Spleen (tissue), 11 donors: ENCODE measurements around the gene CGRRF1. TPM values are rescaled to one million over a fixed set of nuclear protein-coding genes. Genes with fewer than 3 reads are reported as not detected.

Source experiments
- DNase-seq: peaks from one replicate; pipeline ENCODE4 v3.0.0-alpha.2; 2020
- H3K27ac ChIP-seq, 8 donors: fragments of 200-600 bp; sonication (generic) in 7 of 8; 1 replicate in 4 of 8; 2 replicates in 4 of 8; pipeline versions ENCODE4 v1.5.0 to v1.8.0; 2016 to 2021; ENCODE audit warnings: inconsistent platforms in 4 of 8, mild to moderate bottlenecking in 4 of 8, moderate library complexity in 1 of 8
- H3K27me3 ChIP-seq, 7 donors: fragments of 200-600 bp; sonication (generic) in 6 of 7; replicated peaks in 1 of 7; 1 replicate in 4 of 7; 2 replicates in 3 of 7; pipeline versions ENCODE4 v1.5.0 to v1.8.0; 2016 to 2021; ENCODE audit warnings: inconsistent platforms in 3 of 7, mild to moderate bottlenecking in 1 of 7
- H3K36me3 ChIP-seq, 6 donors: fragments of 200-600 bp; sonication (generic) in 5 of 6; 1 replicate in 4 of 6; 2 replicates in 2 of 6; pipeline versions ENCODE4 v1.5.0 to v1.8.0; 2016 to 2021; ENCODE audit warnings: inconsistent platforms in 2 of 6
- H3K4me1 ChIP-seq, 6 donors: fragments of 200-600 bp; sonication (generic) in 5 of 6; 1 replicate in 3 of 6; 2 replicates in 3 of 6; pipeline versions ENCODE4 v1.5.0 to v1.8.0; 2016 to 2021; ENCODE audit warnings: inconsistent platforms in 3 of 6
- H3K4me3 ChIP-seq, 8 donors: fragments of 200-600 bp; sonication (generic) in 7 of 8; 1 replicate in 4 of 8; 2 replicates in 4 of 8; pipeline versions ENCODE4 v1.5.0 to v1.8.0; 2016 to 2021; ENCODE audit warnings: inconsistent platforms in 4 of 8, mild to moderate bottlenecking in 4 of 8, moderate library complexity in 2 of 8
- H3K9me3 ChIP-seq, 8 donors: fragments of 200-600 bp; sonication (generic) in 7 of 8; 1 replicate in 4 of 8; 2 replicates in 4 of 8; pipeline versions ENCODE4 v1.5.0 to v1.8.0; 2016 to 2021; ENCODE audit warnings: inconsistent platforms in 4 of 8
- CTCF ChIP-seq, 11 experiments: fragments of 200-600 bp in 7 of 11; fragments of 450-650 bp in 4 of 11; sonication (generic) in 4 of 11; IDR thresholded peaks in 8 of 11; conservative IDR thresholded peaks in 3 of 11; 1 replicate in 7 of 11; 2 replicates in 4 of 11; pipeline versions ENCODE4 v1.4.0 to v1.8.0; 2016 to 2021; ENCODE audit warnings: antibody characterized with exemption in 11 of 11, inconsistent platforms in 4 of 11, mild to moderate bottlenecking in 1 of 11
- POLR2A ChIP-seq, 3 donors: fragments of 450-650 bp; IDR thresholded peaks; one replicate each; pipeline ENCODE4 v1.5.1; 2017; ENCODE audit warnings: antibody characterized with exemption in 3 of 3, mild to moderate bottlenecking in 1 of 3
- POLR2AphosphoS5 ChIP-seq, 3 donors: sonication (generic); formaldehyde crosslinking; IDR thresholded peaks; one replicate each; pipeline ENCODE4 v1.5.1; 2017; ENCODE audit warnings: antibody characterized with exemption in 3 of 3
- WGBS, 5 donors: extraction: QIAGEN DNeasy Blood & Tissue Kit in 3 of 5; methylation state at CpG; one replicate each; pipeline versions ENCODE4 v1.1.5 to v1.1.7; 2013 to 2018; 5-methylcytosine and 5-hydroxymethylcytosine counted together
- intact Hi-C: fragments of 100-400 bp; cut with DNase I; formaldehyde crosslinking; loops from one replicate; pipeline ENCODE4 v1.15.0; 2023; ENCODE audit warnings: low total_unique reads
- polyA plus RNA-seq, 3 donors: library from polyadenylated mRNA; stranded (reverse); fragments of 200-250 nt; gene quantifications; one replicate each; pipeline ENCODE4 v1.2.1, GENCODE V29; 2013
- total RNA-seq, 7 donors: library from RNA; depleted of rRNA in 3 of 7; stranded (reverse); fragments of >200 nt in 3 of 7; fragmentation: NEBNext Ultra II Directional in 4 of 7; extraction: Animal tissue kit (Norgen Biotek cat#: 25700) in 4 of 7; gene quantifications; one replicate each; pipeline versions ENCODE4 v1.1.0 to v1.2.1, GENCODE V29; 2016 to 2021
- donor health status: healthy with polysubstance abuse.
- donor health status: DM: no; HTN: no; CAD: no; lungs with moderate emphysema.
- donor health status: DM: no; HTN: no; CAD: no.
- donor health status: Bipolar disorder and iron deficiency.
- donor health status: healthy.
- donor health status: DM: no; HTN: no; CAD: no.
- donor health status: DM: yes; HTN: yes; CAD: no.

Gene CGRRF1
- total and polyA plus RNA-seq, 10 donors, result 11.3 to 19.8 (median 17.3) TPM

GRCh38 chr14:54577977-54578376, 68.3 kb downstream of the CGRRF1 start:
- Histone ChIP-seq H3K36me3 (peaks cover 0 to 8% (median 0%) of the 10 kb centered on the region in 6 donors), H3K27me3 (no peaks in the 10 kb centered on the region), H3K4me3 (no peak overlapping the region), H3K27ac (no peak overlapping the region), H3K9me3 (peaks cover 0 to 8% (median 5%) of the 10 kb centered on the region in 8 donors), H3K4me1 (peaks cover 0 to 15% (median 3%) of the 10 kb centered on the region in 6 donors)
- TF ChIP-seq POLR2A (IDR thresholded peaks at IDR 0.05) (no peak), CTCF (IDR thresholded peaks at IDR 0.05 in 8 of 11, conservative IDR thresholded peaks at IDR 0.05 in 3 of 11) (no peak), POLR2AphosphoS5 (IDR thresholded peaks at IDR 0.05) (no peak)
- WGBS, 5 donors, result 76 to 90% (median 81%) methylated on average over 3 of the region's 3 CpGs
- no peak for DNase-seq
- intact Hi-C loops, result loop anchor here (10.0 kb wide), 1 partner anchor 67 kb away; no protein-coding TSS in a partner anchor

DNA sequence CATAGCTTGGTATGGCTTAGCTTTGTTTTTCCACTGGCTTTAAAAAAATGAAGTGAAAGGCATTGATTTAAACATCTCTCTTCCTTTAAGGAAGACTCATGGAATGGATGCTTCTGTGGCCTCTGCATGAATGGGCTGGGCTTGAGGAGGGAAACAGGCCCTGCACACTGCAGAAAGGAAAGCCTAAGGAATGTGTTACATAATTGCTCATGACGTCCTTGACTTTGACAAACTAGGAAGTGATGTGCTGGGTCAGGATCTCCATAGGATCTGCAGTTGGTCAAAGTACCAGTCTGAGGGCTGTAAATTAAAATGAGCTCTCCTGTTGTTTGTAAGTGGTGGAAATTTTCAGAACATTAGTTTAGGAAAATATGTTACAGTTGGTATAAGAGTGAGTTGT, 69.9 kb downstream of the CGRRF1 start:
- no peaks in the 10 kb centered on the region for H3K9me3 ChIP-seq
- peaks cover 0 to 15% (median 3%) of the 10 kb centered on the region in 6 donors for H3K4me1 ChIP-seq
- peak in 1 of 3 donors; percentile 11 for TF ChIP-seq POLR2AphosphoS5 (IDR thresholded peaks at IDR 0.05)
- no peak for TF ChIP-seq POLR2A (IDR thresholded peaks at IDR 0.05)
- 10 to 34% (median 21%) methylated on average over 1 of the region's 1 CpG for WGBS, 5 donors
- DNase-seq, result no peak
- H3K36me3 ChIP-seq, result no peaks in the 10 kb centered on the region
- peak overlapping the region in 2 of 8 donors; percentile 10 to 29 for H3K27ac ChIP-seq
- H3K27me3 ChIP-seq, result no peaks in the 10 kb centered on the region
- intact Hi-C loops, result loop anchor here (10.0 kb wide), 1 partner anchor 65 kb away; no protein-coding TSS in a partner anchor
- no peak overlapping the region for H3K4me3 ChIP-seq

DNA sequence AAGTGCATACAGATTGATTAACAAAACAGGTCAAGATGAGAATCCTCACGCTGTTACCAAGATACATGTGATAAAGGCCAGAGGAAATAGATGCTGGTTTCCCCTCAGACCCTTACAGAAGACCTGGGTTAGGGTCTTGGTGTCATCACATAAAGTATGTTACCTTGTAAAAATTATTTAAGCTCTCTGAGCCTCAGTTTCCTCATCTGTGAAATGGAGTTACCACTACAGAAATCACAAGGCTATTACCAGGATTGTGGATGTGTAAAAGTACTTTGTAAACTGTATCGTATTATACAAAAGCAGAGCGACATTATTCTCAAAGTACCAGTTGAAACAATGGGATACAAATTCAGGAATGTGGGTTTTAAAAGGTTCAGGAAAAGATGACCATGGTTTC, 71.2 kb downstream of the CGRRF1 start:
- Histone ChIP-seq H3K36me3 (no peaks in the 10 kb centered on the region), H3K27me3 (no peaks in the 10 kb centered on the region), H3K4me1 (peaks cover 0 to 15% (median 3%) of the 10 kb centered on the region in 6 donors), H3K27ac (no peak overlapping the region), H3K4me3 (no peak overlapping the region), H3K9me3 (no peaks in the 10 kb centered on the region)
- TF ChIP-seq POLR2A (IDR thresholded peaks at IDR 0.05) (no peak), CTCF (IDR thresholded peaks at IDR 0.05 in 8 of 11, conservative IDR thresholded peaks at IDR 0.05 in 3 of 11) (no peak), POLR2AphosphoS5 (IDR thresholded peaks at IDR 0.05) (no peak)
- no peak for DNase-seq
- 95 to 98% (median 97%) methylated on average over 3 of the region's 3 CpGs for WGBS, 5 donors
- intact Hi-C loops, result no loop called here

GRCh38 chr14:54582334-54582733, 72.6 kb downstream of the CGRRF1 start:
- Histone ChIP-seq H3K27me3 (no peaks in the 10 kb centered on the region), H3K9me3 (no peaks in the 10 kb centered on the region), H3K4me3 (no peak overlapping the region), H3K4me1 (peaks cover 0 to 13% (median 2%) of the 10 kb centered on the region in 6 donors), H3K36me3 (no peaks in the 10 kb centered on the region), H3K27ac (no peak overlapping the region)
- TF ChIP-seq POLR2A (IDR thresholded peaks at IDR 0.05), result no peak
- TF ChIP-seq POLR2AphosphoS5 (IDR thresholded peaks at IDR 0.05), result no peak
- TF ChIP-seq CTCF (IDR thresholded peaks at IDR 0.05 in 8 of 11, conservative IDR thresholded peaks at IDR 0.05 in 3 of 11), result no peak
- DNase-seq, result no peak
- 90 to 99% (median 94%) methylated on average over 7 of the region's 7 CpGs for WGBS, 5 donors
- intact Hi-C loops, result no loop called here
